Stimulated activated CD4-positive, alpha-beta T cell treated with anti-CD3 and anti-CD28 coated beads, Interleukin-12 subunit alpha, Interleukin-12 subunit beta, amount 100 ng/mL, for 48 hours (primary cell): Measurements from ENCODE around the gene POU4F3.

Experiments
- DNase-seq, 3 donors: peaks; one replicate each; pipeline ENCODE4 v3.0.0-alpha.2; 2020; ENCODE audit warnings: low read depth in 2 of 3, low spot score in 1 of 3

The POU4F3 gene

DNA sequence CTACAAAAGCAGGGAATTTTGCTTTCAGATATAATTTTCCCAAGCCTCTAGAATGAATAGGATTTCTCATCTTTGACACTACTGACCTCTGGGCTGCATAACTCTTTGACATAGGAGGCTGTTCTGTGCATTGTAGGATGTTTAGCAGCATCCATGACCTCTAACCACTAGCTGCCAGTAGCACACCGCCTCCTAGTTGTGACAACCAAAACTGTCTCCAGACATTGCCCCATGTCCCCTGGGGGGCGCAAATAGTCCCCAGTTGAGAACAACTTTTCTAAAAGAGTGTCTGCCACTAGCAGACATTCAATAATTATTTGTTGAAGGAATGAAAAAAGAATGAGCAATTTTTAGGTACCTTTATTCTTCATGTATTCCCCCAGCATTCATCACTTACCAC, 51.8 kb downstream of the POU4F3 start:
- DNase-seq: no peak
